Thyroid gland (tissue), 4 donors: Measurements from ENCODE around the gene AFP.

Source experiments
- POLR2A ChIP-seq, 2 donors: fragments of 450-650 bp; IDR thresholded peaks; one replicate each; pipeline ENCODE4 v1.6.1; 2017; ENCODE audit warnings: antibody characterized with exemption in 2 of 2, mild to moderate bottlenecking in 2 of 2, moderate library complexity in 1 of 2
- TF ChIP-seq, protein P1 (sequence below), 6 experiments: fragments of 200-600 bp in 3 of 6; fragments of 450-650 bp in 3 of 6; sonication (generic) in 3 of 6; IDR thresholded peaks; one replicate each; pipeline ENCODE4 v1.5.1; 2016 to 2019; ENCODE audit warnings: antibody characterized with exemption in 6 of 6, mild to moderate bottlenecking in 2 of 6, inconsistent platforms in 1 of 6, moderate library complexity in 1 of 6

DNA sequence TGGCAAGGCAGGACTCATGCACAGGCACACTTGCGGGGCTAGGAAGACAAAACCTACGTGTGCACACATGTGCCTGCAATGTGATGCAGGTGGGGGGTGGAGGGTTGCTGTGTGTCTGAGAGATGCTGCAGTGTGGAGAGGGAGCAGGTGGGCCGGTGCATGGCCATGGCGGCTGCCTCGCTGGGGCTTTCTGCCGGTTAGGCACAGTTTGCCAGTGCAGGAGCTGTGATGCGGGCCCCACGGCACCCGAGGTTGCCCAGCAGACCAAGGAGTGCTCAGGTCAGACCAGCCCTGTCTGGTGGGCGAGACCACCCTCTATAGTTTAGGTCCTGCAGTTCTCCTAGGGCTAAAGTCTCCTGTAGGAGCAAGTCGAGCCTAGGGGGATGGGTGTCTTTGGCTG is 41.2 kb downstream of the AFP start:
- TF ChIP-seq, protein P1, sequence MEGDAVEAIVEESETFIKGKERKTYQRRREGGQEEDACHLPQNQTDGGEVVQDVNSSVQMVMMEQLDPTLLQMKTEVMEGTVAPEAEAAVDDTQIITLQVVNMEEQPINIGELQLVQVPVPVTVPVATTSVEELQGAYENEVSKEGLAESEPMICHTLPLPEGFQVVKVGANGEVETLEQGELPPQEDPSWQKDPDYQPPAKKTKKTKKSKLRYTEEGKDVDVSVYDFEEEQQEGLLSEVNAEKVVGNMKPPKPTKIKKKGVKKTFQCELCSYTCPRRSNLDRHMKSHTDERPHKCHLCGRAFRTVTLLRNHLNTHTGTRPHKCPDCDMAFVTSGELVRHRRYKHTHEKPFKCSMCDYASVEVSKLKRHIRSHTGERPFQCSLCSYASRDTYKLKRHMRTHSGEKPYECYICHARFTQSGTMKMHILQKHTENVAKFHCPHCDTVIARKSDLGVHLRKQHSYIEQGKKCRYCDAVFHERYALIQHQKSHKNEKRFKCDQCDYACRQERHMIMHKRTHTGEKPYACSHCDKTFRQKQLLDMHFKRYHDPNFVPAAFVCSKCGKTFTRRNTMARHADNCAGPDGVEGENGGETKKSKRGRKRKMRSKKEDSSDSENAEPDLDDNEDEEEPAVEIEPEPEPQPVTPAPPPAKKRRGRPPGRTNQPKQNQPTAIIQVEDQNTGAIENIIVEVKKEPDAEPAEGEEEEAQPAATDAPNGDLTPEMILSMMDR (IDR thresholded peaks at IDR 0.05) = no peak
- TF ChIP-seq POLR2A (IDR thresholded peaks at IDR 0.05) = no peak
